ENCODE data around the gene SCART1.
"Not testable (repeated sequence)": the region's sequence is repeated elsewhere in the genome, so short reads cannot be mapped to it uniquely, and the experiment has no call there.

SCART1 gene

GRCh38 chr10:133456041-133456951, 2.6 kb downstream of the SCART1 start:
- DNase-seq = no peak

GRCh38 chr10:133457100-133457841, 3.5 kb downstream of the SCART1 start:
- DNase-seq = no peak

- no peak for DNase-seq
These were observed 4.4 kb downstream of the SCART1 start for GRCh38 chr10:133458021-133458709.

- no peak for DNase-seq
These were observed 5.1 kb downstream of the SCART1 start for GRCh38 chr10:133458710-133459453.

GRCh38 chr10:133459454-133460207, 5.9 kb downstream of the SCART1 start:
- no peak for DNase-seq

- DNase-seq = no peak
These were observed 6.5 kb downstream of the SCART1 start for GRCh38 chr10:133460208-133460769.

GRCh38 chr10:133461027-133461426, 7.3 kb downstream of the SCART1 start:
- no peak for DNase-seq

GRCh38 chr10:133461841-133462240, 8.1 kb downstream of the SCART1 start:
- no peak for DNase-seq

- no peak for DNase-seq
These were observed 9.0 kb downstream of the SCART1 start for GRCh38 chr10:133462512-133463305.

- DNase-seq = no peak
These were observed 10.9 kb downstream of the SCART1 start for GRCh38 chr10:133464582-133465031.

GRCh38 chr10:133465191-133465949, 11.6 kb downstream of the SCART1 start:
- no peak for DNase-seq

GRCh38 chr10:133465950-133466474, 12.3 kb downstream of the SCART1 start:
- no peak for DNase-seq

GRCh38 chr10:133466683-133467275, 13.0 kb downstream of the SCART1 start:
- DNase-seq = no peak

GRCh38 chr10:133467286-133467911, 13.7 kb downstream of the SCART1 start:
- DNase-seq = no peak

- DNase-seq = not testable (repeated sequence)
These were observed 15.5 kb downstream of the SCART1 start for GRCh38 chr10:133469205-133469604.

GRCh38 chr10:133471300-133472109, 17.8 kb downstream of the SCART1 start:
- DNase-seq = no peak

GRCh38 chr10:133473270-133473669, 19.5 kb downstream of the SCART1 start:
- DNase-seq = no peak

GRCh38 chr10:133474027-133474426, 20.3 kb downstream of the SCART1 start:
- no peak for DNase-seq
